ENCODE data around the gene AHDC1. TPM values are rescaled to one million over a fixed set of nuclear protein-coding genes. Genes with fewer than 3 reads are reported as not detected.
A peak's percentile ranks its signal among the peaks of the same experiment; 100 is the strongest.

AHDC1 gene
- total and polyA plus RNA-seq, 2 of the 13 experiments (the other 11 are each of a cell fraction or from before 2014, with no cell fraction given) = 1.0 to 2.7 TPM

DNA sequence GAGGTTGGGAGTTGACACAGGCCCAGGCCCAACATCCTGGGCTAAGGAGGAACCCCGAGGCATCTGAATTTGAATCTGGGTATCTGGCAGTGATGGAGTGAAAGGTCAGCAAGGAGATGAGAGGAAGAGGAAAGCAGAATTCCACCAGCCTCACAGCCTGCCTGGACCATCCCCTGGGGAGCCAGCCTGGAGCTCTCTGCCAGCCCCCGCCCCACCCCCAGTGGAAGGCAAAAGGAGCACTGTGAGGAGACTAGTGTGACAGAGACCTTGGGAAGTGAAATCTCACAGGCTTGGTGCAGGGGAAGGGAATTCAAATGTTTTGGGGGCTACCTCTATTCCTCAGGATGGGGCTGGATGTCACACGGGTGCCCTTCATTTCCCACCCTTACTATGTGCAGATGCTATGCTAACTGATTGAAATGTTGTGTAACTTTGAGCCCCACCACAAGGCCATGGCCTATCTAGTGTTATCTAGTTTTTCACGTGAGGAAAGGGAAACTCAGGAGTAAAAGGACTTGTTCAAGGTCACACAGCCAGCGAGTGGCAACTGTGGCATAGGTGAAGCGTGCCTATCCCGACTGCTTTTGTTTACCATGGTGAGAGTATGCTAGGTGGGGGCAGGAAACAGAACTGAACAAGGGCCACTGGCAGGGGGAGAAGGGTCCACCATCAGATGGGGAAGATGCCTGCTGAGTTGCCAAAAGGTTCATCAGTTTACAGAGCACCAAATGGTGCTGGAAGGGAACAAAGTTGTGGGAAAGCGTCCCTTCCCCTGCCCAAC lies 29.8 kb downstream of the AHDC1 start (continued):
- peak; percentile 77 for TF ChIP-seq TBX2 (CRISPR knock-in tag; IDR thresholded peaks at IDR 0.05; ENCODE audit: borderline replicate concordance)
- TF ChIP-seq ELF4 (CRISPR knock-in tag; IDR thresholded peaks at IDR 0.05; ENCODE audit: borderline replicate concordance) = no peak
- peak; percentile 70 for TF ChIP-seq SKI (IDR thresholded peaks at IDR 0.05; ENCODE audit: partially characterized antibody)
- TF ChIP-seq, protein P1, sequence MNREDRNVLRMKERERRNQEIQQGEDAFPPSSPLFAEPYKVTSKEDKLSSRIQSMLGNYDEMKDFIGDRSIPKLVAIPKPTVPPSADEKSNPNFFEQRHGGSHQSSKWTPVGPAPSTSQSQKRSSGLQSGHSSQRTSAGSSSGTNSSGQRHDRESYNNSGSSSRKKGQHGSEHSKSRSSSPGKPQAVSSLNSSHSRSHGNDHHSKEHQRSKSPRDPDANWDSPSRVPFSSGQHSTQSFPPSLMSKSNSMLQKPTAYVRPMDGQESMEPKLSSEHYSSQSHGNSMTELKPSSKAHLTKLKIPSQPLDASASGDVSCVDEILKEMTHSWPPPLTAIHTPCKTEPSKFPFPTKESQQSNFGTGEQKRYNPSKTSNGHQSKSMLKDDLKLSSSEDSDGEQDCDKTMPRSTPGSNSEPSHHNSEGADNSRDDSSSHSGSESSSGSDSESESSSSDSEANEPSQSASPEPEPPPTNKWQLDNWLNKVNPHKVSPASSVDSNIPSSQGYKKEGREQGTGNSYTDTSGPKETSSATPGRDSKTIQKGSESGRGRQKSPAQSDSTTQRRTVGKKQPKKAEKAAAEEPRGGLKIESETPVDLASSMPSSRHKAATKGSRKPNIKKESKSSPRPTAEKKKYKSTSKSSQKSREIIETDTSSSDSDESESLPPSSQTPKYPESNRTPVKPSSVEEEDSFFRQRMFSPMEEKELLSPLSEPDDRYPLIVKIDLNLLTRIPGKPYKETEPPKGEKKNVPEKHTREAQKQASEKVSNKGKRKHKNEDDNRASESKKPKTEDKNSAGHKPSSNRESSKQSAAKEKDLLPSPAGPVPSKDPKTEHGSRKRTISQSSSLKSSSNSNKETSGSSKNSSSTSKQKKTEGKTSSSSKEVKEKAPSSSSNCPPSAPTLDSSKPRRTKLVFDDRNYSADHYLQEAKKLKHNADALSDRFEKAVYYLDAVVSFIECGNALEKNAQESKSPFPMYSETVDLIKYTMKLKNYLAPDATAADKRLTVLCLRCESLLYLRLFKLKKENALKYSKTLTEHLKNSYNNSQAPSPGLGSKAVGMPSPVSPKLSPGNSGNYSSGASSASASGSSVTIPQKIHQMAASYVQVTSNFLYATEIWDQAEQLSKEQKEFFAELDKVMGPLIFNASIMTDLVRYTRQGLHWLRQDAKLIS (CRISPR knock-in tag; IDR thresholded peaks at IDR 0.05) = no peak
- TF ChIP-seq, protein P2, sequence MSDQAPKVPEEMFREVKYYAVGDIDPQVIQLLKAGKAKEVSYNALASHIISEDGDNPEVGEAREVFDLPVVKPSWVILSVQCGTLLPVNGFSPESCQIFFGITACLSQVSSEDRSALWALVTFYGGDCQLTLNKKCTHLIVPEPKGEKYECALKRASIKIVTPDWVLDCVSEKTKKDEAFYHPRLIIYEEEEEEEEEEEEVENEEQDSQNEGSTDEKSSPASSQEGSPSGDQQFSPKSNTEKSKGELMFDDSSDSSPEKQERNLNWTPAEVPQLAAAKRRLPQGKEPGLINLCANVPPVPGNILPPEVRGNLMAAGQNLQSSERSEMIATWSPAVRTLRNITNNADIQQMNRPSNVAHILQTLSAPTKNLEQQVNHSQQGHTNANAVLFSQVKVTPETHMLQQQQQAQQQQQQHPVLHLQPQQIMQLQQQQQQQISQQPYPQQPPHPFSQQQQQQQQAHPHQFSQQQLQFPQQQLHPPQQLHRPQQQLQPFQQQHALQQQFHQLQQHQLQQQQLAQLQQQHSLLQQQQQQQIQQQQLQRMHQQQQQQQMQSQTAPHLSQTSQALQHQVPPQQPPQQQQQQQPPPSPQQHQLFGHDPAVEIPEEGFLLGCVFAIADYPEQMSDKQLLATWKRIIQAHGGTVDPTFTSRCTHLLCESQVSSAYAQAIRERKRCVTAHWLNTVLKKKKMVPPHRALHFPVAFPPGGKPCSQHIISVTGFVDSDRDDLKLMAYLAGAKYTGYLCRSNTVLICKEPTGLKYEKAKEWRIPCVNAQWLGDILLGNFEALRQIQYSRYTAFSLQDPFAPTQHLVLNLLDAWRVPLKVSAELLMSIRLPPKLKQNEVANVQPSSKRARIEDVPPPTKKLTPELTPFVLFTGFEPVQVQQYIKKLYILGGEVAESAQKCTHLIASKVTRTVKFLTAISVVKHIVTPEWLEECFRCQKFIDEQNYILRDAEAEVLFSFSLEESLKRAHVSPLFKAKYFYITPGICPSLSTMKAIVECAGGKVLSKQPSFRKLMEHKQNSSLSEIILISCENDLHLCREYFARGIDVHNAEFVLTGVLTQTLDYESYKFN (CRISPR knock-in tag; conservative IDR thresholded peaks at IDR 0.05) = peak; percentile 82
- no peak for TF ChIP-seq ZKSCAN5 (CRISPR knock-in tag; IDR thresholded peaks at IDR 0.05)
- TF ChIP-seq CBFB (CRISPR knock-in tag; IDR thresholded peaks at IDR 0.05) = 0 out of 2 replicates have a peak, but pooled peaks have one; percentile 47
- TF ChIP-seq SOX5 (CRISPR knock-in tag; IDR thresholded peaks at IDR 0.05; ENCODE audit: borderline replicate concordance) = peak; percentile 90
- TF ChIP-seq HMG20A (CRISPR knock-in tag; IDR thresholded peaks at IDR 0.05; ENCODE audit: borderline replicate concordance) = peak; percentile 69; the same call in 1 of the 2 replicates
- peak; percentile 67 for TF ChIP-seq ZNF614 (CRISPR knock-in tag; IDR thresholded peaks at IDR 0.05; ENCODE audit: borderline replicate concordance)
- TF ChIP-seq, protein P3, sequence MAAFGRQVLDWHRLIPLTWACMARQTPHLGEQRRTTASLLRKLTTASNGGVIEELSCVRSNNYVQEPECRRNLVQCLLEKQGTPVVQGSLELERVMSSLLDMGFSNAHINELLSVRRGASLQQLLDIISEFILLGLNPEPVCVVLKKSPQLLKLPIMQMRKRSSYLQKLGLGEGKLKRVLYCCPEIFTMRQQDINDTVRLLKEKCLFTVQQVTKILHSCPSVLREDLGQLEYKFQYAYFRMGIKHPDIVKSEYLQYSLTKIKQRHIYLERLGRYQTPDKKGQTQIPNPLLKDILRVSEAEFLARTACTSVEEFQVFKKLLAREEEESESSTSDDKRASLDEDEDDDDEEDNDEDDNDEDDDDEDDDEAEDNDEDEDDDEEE (CRISPR knock-in tag; IDR thresholded peaks at IDR 0.05) = no peak
- peak; percentile 54; the same call in 1 of the 2 replicates for TF ChIP-seq ZNF7 (CRISPR knock-in tag; IDR thresholded peaks at IDR 0.05)
- no peak for TF ChIP-seq FOXP1 (IDR thresholded peaks at IDR 0.05)
- peak; percentile 67 for TF ChIP-seq FOXP1 (CRISPR knock-in tag; IDR thresholded peaks at IDR 0.05)
- TF ChIP-seq, protein P4, sequence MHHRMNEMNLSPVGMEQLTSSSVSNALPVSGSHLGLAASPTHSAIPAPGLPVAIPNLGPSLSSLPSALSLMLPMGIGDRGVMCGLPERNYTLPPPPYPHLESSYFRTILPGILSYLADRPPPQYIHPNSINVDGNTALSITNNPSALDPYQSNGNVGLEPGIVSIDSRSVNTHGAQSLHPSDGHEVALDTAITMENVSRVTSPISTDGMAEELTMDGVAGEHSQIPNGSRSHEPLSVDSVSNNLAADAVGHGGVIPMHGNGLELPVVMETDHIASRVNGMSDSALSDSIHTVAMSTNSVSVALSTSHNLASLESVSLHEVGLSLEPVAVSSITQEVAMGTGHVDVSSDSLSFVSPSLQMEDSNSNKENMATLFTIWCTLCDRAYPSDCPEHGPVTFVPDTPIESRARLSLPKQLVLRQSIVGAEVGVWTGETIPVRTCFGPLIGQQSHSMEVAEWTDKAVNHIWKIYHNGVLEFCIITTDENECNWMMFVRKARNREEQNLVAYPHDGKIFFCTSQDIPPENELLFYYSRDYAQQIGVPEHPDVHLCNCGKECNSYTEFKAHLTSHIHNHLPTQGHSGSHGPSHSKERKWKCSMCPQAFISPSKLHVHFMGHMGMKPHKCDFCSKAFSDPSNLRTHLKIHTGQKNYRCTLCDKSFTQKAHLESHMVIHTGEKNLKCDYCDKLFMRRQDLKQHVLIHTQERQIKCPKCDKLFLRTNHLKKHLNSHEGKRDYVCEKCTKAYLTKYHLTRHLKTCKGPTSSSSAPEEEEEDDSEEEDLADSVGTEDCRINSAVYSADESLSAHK (CRISPR knock-in tag; IDR thresholded peaks at IDR 0.05; ENCODE audit: borderline replicate concordance) = no peak
- TF ChIP-seq, protein P5, sequence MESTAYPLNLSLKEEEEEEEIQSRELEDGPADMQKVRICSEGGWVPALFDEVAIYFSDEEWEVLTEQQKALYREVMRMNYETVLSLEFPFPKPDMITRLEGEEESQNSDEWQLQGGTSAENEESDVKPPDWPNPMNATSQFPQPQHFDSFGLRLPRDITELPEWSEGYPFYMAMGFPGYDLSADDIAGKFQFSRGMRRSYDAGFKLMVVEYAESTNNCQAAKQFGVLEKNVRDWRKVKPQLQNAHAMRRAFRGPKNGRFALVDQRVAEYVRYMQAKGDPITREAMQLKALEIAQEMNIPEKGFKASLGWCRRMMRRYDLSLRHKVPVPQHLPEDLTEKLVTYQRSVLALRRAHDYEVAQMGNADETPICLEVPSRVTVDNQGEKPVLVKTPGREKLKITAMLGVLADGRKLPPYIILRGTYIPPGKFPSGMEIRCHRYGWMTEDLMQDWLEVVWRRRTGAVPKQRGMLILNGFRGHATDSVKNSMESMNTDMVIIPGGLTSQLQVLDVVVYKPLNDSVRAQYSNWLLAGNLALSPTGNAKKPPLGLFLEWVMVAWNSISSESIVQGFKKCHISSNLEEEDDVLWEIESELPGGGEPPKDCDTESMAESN (CRISPR knock-in tag; conservative IDR thresholded peaks at IDR 0.05) = peak; percentile 74; the same call in 1 of the 2 replicates

Measured in HepG2 (cell line).